ENCODE results near the gene PLXDC1. TPM values are rescaled to one million over a fixed set of nuclear protein-coding genes. Genes with fewer than 3 reads are reported as not detected.

PLXDC1 gene
- total RNA-seq, 6 donors from 2014 or later = 3.8 to 47.1 (median 10.5) TPM

- Histone ChIP-seq H3K4me1 (no peaks in the 10 kb centered on the region), H3K36me3 (no peaks in the 10 kb centered on the region), H3K4me3 (no peak overlapping the region), H3K9me3 (no peaks in the 10 kb centered on the region), H3K27ac (no peak overlapping the region), H3K27me3 (no peaks in the 10 kb centered on the region)
- TF ChIP-seq EP300 (IDR thresholded peaks at IDR 0.05) = no peak
- no peak for TF ChIP-seq POLR2AphosphoS5 (IDR thresholded peaks at IDR 0.05)
- no peak for TF ChIP-seq POLR2A (IDR thresholded peaks at IDR 0.05)
- TF ChIP-seq, protein P1, sequence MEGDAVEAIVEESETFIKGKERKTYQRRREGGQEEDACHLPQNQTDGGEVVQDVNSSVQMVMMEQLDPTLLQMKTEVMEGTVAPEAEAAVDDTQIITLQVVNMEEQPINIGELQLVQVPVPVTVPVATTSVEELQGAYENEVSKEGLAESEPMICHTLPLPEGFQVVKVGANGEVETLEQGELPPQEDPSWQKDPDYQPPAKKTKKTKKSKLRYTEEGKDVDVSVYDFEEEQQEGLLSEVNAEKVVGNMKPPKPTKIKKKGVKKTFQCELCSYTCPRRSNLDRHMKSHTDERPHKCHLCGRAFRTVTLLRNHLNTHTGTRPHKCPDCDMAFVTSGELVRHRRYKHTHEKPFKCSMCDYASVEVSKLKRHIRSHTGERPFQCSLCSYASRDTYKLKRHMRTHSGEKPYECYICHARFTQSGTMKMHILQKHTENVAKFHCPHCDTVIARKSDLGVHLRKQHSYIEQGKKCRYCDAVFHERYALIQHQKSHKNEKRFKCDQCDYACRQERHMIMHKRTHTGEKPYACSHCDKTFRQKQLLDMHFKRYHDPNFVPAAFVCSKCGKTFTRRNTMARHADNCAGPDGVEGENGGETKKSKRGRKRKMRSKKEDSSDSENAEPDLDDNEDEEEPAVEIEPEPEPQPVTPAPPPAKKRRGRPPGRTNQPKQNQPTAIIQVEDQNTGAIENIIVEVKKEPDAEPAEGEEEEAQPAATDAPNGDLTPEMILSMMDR (IDR thresholded peaks at IDR 0.05) = no peak
- no peak for DNase-seq
- ATAC-seq (ENCODE audit: low FRiP score in 2 of 2) = no peak
- WGBS, 2 donors = 80% methylated on average over 1 of the region's 1 CpG
These were observed 77.5 kb downstream of the PLXDC1 start for GRCh38 chr17:39073916-39074315.

DNA sequence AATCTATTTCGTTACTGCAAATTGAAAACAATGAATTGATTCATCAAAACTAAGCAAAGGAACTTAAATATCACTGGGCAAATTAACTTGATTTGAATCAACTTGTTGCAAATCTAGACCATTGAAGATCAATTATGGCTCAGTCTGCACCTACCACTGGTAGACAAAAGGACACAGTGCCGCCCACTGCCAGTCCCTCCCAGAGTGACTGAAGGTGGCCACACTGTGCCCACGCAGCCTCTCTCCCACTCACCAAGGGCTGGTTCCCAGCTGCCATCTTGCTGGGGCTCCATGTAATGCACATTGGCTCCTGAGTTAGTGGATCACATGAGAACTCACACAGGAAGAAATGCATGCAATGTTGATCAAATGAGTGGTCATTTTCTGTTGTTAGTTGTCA is 78.1 kb downstream of the PLXDC1 start:
- Histone ChIP-seq H3K27me3 (no peaks in the 10 kb centered on the region), H3K9me3 (no peaks in the 10 kb centered on the region), H3K36me3 (no peaks in the 10 kb centered on the region), H3K4me3 (no peak overlapping the region), H3K4me1 (no peaks in the 10 kb centered on the region), H3K27ac (no peak overlapping the region)
- 93 to 96% methylated on average over 2 to 3 of the region's 3 CpGs for WGBS, 2 donors
- no peak for DNase-seq
- ATAC-seq (ENCODE audit: low FRiP score in 2 of 2) = no peak
- TF ChIP-seq POLR2A (IDR thresholded peaks at IDR 0.05) (no peak), POLR2AphosphoS5 (IDR thresholded peaks at IDR 0.05) (no peak), EP300 (IDR thresholded peaks at IDR 0.05) (no peak)
- TF ChIP-seq, protein P1 (IDR thresholded peaks at IDR 0.05) = no peak

- no peaks in the 10 kb centered on the region for H3K27me3 ChIP-seq
- H3K36me3 ChIP-seq = no peaks in the 10 kb centered on the region
- H3K4me3 ChIP-seq = no peak overlapping the region
- ATAC-seq (ENCODE audit: low FRiP score in 2 of 2) (no peak), DNase-seq (no peak)
- no peak overlapping the region for H3K27ac ChIP-seq
- WGBS, 2 donors = 81 to 84% methylated on average over 4 of the region's 4 CpGs
- H3K4me1 ChIP-seq = no peaks in the 10 kb centered on the region
- no peaks in the 10 kb centered on the region for H3K9me3 ChIP-seq
- TF ChIP-seq POLR2AphosphoS5 (IDR thresholded peaks at IDR 0.05) (no peak), EP300 (IDR thresholded peaks at IDR 0.05) (no peak), POLR2A (IDR thresholded peaks at IDR 0.05) (no peak)
- TF ChIP-seq, protein P1 (IDR thresholded peaks at IDR 0.05) = no peak
These were observed 79.9 kb downstream of the PLXDC1 start for GRCh38 chr17:39071573-39071972.

DNA sequence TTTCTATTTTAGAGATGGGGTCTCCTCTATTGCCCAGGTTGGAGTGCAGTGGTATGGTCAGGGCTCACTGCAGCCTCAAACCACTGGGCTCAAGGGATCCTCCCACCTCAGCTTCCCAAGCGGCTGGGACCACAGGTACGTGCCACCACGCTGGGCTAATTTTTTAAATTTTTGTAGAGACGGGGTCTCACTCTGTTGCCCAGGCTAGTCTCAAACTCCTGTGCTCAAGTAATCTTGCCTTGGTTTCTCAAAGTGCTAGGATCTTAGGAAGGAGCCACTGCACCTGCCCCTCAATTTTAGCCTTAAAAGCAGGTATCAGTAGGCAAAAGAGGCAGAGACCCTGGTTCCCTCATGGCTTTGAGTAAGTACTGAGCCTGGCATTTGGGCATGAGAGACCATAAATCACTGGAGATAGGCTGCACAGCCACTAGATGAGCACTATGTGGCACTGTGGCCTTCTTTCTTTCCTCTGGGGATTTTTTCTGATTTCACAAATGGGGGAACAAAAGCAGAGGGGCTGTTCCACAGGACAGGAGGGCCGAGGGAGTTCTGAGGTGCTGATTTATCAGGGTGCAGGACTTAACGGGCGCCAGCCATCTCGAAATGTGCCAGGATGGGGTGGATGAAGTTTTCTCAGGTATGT is 82.2 kb downstream of the PLXDC1 start:
- Histone ChIP-seq H3K4me3 (no peak overlapping the region), H3K27me3 (no peaks in the 10 kb centered on the region), H3K27ac (no peak overlapping the region), H3K36me3 (no peaks in the 10 kb centered on the region), H3K9me3 (no peaks in the 10 kb centered on the region), H3K4me1 (no peaks in the 10 kb centered on the region)
- ATAC-seq (ENCODE audit: low FRiP score in 2 of 2) (peak in 1 of 2 donors; percentile 44), DNase-seq (no peak)
- 72 to 76% methylated on average over 8 of the region's 8 CpGs for WGBS, 2 donors
- TF ChIP-seq POLR2A (IDR thresholded peaks at IDR 0.05) = no peak
- TF ChIP-seq, protein P1 (IDR thresholded peaks at IDR 0.05) = peak; percentile 19 to 59 (median 46)
- TF ChIP-seq EP300 (IDR thresholded peaks at IDR 0.05) = no peak
- no peak for TF ChIP-seq POLR2AphosphoS5 (IDR thresholded peaks at IDR 0.05)

DNA sequence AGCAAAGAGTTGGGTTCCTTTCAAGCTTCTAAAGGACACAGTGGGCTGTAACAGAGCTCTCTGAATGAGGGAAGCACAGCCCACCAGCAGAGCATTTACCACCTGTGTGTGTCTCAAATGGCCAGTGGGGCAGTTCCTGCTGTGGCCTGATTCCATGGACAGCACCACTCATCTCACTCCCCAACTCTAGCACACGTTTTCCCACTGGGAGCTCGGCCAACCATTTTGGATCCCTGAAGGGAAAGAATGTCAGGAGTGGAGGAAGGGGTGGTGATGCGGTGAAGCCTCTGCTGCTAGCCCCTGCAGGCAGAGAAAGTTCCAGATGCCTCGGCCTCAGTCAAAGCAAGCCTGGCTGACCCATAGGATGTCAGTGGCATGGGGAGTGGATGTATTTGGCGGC is 86.6 kb downstream of the PLXDC1 start:
- Histone ChIP-seq H3K4me1 (no peaks in the 10 kb centered on the region), H3K27ac (no peak overlapping the region), H3K9me3 (no peaks in the 10 kb centered on the region), H3K36me3 (no peaks in the 10 kb centered on the region), H3K27me3 (no peaks in the 10 kb centered on the region), H3K4me3 (no peak overlapping the region)
- TF ChIP-seq POLR2AphosphoS5 (IDR thresholded peaks at IDR 0.05) (no peak), POLR2A (IDR thresholded peaks at IDR 0.05) (no peak), EP300 (IDR thresholded peaks at IDR 0.05) (no peak)
- TF ChIP-seq, protein P1 (IDR thresholded peaks at IDR 0.05) = no peak
- ATAC-seq (ENCODE audit: low FRiP score in 2 of 2) (no peak), DNase-seq (no peak)
- 72 to 75% methylated on average over 5 of the region's 5 CpGs for WGBS, 2 donors
